NCI-H524 treated with DMSO at 0.1 percent for 48 hours (cell line): ENCODE results near the gene AVPR1A.

Experiments
- DNase-seq: peaks from one replicate; lab custom pipeline; 2025; lab: John Stamatoyannopoulos, UW

The AVPR1A gene

DNA sequence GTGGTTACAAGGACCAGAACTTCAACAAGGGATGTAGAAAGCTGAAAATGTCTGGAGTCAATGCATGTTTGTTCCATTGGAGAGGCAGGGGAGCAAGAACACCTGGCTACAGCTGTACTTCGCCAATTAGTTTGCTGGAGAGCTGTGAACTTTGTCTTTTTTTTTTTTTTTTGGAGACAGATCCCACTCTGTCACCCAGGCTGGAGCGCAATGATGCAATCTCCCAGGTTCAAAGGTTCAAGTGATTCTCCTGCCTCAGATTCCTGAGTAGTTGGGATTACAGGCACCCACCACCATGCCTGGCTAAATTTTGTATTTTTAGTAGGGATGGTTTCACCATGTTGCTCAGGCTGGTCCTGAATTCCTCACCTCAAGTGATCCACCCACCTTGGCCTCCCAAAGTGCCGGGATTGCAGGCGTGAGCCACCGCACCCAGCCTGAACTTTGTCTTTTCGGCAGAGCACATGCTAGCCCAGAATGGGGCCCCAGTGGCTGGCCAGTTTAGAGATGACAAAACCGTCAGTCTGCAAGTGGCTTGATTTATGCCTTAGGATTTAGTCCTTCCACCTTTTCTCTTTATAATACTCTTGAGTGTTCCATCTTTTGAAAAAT lies 55.5 kb downstream of the AVPR1A start:
- no peak for DNase-seq

DNA sequence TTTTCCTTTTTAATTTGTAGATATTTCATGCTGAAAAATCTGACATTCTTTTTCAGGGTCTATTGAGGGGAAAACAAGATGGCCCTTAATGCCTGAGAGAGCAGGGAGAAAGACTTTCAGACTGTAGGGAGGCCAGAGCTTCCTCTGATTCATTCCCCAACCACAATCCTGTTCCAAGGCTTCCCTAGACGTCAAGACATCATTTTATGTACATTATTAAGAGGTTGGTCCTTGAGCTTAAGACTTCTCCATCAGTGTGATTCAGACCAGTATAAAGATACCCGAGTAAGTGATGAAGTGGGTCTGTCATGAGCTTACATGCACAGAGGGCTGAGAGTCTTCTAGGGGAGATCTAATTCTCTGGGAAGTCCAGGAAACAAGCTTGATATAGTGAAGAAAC lies 57.3 kb downstream of the AVPR1A start:
- no peak for DNase-seq

DNA sequence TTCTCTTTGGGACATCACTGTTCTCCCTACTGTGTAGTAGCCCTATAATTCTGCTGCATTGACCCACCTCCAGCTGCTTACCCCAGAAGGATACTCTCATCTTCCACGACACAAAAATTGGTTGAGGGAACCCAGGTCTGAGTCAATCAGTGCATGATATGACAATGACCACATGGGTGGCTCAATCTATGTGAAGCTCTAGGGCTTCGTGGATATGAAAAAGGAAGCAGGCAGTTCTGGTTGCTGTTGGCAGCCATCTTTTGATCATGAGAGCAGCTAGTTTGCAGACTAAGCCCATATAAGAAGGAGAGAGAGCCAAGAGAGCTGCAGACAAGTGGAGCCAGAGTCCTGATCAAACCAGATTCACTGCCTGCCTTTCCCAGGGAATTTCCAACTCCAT lies 57.9 kb downstream of the AVPR1A start:
- DNase-seq = no peak
